GM12892 (cell line): Measurements from ENCODE around the gene PER1.

Experiments used
- POLR2A ChIP-seq: IDR thresholded peaks from 2 replicates; pipeline ENCODE4 v1.6.1; 2011; ENCODE audit warnings: low read depth, low read length, control low read depth
- POLR2AphosphoS5 ChIP-seq: IDR thresholded peaks from 2 replicates; pipeline ENCODE4 v1.6.1; 2011; ENCODE audit warnings: low read depth, low read length, control low read depth

GRCh38 chr17:8119581-8120519 is 32.4 kb downstream of the PER1 start:
- no peak for TF ChIP-seq POLR2A
- TF ChIP-seq POLR2AphosphoS5: no peak
